HCEC 1CT (cell line): Measurements from ENCODE around the gene DRC1.
"Not testable (repeated sequence)": the region's sequence is repeated elsewhere in the genome, so short reads cannot be mapped to it uniquely, and the experiment has no call there.

ENCODE experiments used
- DNase-seq: peaks from one replicate; pipeline ENCODE4 v3.0.0-alpha.2; 2017

DRC1 gene

DNA sequence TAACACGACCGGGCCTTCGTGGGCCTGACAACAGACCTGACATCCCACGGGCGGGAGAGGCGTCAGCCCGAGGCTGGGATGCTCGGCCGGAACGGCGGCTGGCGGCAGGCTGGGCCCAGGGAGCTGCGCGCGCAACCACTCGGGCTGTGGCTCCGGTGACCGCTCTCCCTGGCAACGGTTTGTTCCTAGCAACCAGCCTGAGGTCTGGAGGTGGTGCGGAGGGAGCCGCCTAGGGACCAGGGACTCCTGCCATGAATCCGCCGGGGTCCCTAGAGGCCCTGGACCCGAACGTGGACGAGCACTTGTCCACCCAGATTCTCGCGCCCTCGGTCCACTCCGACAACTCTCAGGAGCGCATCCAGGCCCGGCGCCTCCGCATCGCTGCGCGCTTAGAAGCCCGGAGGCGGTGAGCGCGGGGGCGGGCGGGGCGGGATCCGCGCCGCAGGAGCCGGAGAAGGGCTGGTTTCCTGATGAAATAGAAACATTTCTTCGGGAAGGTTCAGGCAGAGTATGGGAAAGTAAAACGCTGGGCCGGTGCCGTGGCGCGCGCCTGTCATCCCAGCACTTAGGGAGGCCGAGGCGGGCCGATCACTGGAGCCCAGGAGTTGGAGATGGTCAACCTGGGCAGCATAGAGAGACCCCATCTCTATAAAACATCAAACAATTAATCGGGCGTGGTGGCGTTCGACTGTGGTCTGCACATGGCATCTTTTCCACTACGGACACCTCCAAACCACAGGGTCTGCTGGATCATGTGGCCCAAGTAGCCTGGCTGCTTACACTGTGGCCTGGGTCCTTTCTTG, at the start of gene DRC1:
Gene DRC1 (plus strand): TSS at position 182 of the 803 bp plus-strand sequence. CDS start 70 bp downstream, at position 252.
- peak; percentile 57 for DNase-seq

GRCh38 chr2:26352892-26353291, 48.8 kb upstream of the DRC1 start:
- DNase-seq: peak; percentile 65

GRCh38 chr2:26354469-26354868, 47.3 kb upstream of the DRC1 start:
- not testable (repeated sequence) for DNase-seq

DNA sequence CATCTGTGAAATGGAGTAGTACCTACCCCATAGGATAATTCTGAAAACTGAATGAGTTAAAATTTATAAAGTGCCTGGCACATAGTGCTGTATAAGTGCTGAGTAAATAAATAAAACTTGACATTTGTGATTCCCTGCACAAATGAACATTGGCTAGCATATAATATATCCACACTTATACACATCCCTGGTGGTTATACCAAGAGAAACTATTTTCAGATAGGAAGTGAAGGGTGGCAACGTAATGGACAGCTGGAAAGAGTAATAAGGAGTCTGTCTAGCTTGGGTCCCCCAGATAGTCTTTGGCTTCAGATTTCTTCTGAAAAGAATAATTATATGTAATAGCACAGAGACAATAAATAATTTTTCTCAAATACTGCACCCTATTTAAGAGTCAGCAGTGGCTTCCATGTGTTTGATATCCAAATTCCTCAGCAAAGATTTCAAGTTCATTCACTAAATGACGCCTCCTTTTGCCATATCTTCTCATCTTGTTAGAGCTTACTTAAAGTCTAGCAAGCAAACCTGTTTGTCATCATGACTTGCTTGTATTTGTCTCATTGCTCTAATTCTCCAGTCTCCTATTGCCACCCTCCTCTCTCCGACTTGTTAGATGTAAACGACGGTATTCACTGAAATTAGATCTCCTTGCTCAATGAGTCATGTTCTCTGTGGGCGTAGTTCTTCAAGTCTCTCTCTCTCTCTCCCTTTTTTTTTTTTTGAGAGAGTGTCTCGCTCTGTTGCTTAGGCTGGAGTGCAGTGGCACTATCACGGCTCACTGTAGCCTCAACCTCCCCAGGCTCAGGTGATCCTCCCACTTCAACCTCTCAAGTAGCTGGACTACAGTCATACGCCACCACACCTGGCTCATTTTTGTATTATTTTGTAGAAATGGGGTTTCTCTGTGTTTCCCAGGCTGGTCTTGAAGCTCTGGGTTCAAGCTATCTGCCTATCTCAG, 46.4 kb upstream of the DRC1 start:
- peak; percentile 94 for DNase-seq

GRCh38 chr2:26356111-26356510, 45.6 kb upstream of the DRC1 start:
- DNase-seq: no peak

DNA sequence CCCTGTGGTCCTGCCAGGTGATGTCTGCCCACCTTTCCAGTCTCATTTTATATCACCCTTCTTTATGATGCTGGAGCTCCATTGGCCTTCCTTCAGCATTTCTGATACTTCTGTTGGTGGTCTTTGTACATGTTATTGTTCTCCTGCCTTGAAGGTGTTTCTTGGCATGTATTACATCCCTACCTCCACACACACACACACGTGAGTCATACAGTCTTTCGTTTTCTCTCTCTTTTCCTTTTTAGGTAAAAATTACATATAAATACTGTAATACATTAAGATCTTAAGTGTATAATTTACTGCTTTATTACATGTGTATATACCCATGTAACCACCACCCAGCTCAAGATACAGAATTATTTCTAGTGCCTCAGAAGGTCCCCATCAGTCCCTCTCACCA, 44.9 kb upstream of the DRC1 start:
- DNase-seq: no peak

DNA sequence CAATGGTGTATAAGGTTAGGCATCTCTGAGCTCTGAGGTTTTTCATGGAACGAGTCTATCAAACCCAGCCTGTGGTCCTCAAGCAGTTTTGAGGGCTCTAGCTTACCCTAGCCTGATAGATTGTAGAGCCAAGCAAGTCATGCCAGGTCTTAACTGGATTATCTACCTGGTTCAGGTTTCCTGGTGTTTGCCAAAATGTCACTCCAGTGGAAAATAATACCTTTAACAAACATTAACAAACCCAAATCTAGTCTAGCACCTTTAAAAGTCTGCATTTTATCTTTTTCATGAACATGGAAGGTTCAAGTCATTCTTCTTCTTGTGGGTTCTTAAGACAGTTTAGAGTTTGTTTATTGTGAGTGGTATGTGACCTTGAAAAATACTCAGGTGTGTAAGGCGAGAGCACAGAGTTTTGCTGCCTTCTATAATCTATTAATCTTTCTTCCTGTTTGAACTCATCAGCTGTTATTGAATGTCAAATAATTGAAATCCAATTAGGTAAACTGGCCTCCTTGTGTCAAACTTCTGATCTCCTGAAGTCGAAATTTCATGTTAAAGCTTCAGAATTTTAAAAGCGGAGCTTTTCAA, 41.7 kb upstream of the DRC1 start:
- DNase-seq: no peak

DNA sequence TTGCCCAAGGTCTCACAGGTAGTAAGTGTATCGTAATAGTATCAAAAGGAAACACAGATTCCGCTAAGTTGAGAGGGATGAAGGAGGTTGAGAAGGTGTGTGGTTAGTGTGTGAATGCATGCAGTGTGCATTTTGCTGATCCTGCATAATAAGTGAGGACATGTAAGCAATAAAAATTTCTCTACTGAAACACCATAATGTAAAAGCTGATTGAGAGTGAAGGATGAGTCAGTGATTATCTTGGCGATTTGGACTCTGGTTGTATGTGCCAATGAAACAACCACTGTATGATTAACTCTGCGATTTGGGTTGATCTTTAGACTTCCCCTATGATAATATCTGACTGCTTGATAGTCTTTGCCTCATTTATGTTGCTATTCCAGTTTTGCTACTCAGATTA, 38.4 kb upstream of the DRC1 start:
- DNase-seq: peak; percentile 7

- DNase-seq: no peak
These were observed 37.8 kb upstream of the DRC1 start for GRCh38 chr2:26363958-26364357.

DNA sequence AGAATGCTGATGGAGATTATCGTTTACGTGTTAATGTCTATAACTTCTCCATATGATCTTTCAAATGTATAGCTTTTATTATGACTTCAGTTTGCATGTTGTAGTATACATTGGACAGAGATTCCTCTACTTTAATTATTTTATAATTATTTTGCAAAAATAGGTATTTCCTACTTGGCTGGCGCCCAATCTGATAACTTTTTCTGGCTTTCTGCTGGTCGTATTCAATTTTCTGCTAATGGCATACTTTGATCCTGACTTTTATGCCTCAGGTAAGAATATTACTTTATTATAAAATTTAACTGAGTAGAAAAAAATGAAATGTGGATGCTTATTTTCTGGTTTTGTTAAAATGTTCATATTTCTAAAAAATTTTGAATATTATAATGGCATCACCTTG, 37.1 kb upstream of the DRC1 start:
- no peak for DNase-seq

DNA sequence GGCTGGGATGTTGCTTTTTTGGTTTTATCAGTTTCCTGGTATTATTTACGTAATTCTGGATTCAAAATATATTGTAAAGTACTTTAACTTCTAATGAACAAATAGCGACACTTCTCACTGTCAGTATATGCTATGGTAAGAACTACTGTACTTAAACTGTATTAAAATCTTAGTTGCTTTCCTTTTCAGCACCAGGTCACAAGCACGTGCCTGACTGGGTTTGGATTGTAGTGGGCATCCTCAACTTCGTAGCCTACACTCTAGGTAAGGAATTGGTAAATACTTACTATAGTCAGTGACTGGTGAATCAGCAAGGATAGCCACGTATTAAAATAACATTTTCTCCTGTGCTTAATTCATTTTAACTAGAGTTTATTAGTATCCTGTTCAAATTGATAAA, 34.8 kb upstream of the DRC1 start:
- no peak for DNase-seq

- not testable (repeated sequence) for DNase-seq
These were observed 32.1 kb upstream of the DRC1 start for GRCh38 chr2:26369664-26370063.

DNA sequence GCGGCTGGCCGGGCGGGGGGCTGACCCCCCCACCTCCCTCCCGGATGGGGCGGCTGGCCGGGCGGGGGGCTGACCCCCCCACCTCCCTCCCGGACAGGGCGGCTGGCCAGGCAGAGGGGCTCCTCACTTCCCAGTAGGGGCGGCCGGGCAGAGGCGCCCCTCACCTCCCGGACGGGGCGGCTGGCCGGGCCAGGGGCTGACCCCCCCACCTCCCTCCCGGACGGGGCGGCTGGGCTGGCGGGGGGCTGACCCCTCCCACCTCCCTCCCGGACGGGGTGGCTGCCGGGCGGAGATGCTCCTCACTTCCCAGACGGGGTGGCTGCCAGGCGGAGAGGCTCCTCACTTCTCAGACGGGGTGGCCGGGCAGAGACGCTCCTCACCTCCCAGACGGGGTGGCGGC, 30.8 kb upstream of the DRC1 start:
- DNase-seq: not testable (repeated sequence)

- no peak for DNase-seq
These were observed 24.9 kb upstream of the DRC1 start for GRCh38 chr2:26376799-26377198.

DNA sequence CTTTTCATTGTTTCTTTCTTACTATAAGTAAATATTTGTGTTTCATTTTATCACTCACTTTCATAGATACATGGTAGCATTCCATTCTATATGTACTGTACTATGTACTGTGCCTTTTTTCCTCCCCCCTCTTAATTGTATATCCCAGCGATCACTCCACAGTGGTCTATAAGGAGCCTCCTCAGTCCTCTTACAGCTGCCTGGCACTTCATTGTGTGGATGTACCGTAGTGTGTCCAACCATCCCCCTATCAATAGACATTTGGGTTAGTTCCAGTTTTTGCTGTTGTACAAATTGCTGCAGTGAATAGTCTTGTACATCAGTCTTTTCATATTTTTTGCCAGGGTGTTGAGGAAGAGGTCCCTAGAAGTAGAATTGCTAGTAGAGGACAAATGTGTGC, 21.4 kb upstream of the DRC1 start:
- no peak for DNase-seq

DNA sequence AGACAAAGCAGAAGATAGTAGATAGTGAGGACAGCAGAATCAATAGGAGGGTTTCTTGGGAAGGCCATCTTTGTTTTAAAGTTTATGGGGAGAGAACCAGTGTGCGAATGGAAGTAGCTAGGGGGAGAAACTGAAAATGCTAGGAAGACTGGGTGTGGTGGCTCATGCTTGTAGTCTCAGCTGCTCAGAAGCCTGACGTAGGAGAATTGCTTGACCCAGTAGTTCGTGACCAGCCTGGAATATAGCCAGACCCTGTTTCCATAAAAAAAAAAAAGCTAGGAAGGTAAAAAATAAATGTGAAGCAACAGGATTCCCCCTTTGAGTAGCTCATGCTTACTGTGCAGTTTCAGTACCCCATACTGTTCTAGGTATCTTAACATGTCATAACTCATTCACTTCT, 19.2 kb upstream of the DRC1 start:
- no peak for DNase-seq

DNA sequence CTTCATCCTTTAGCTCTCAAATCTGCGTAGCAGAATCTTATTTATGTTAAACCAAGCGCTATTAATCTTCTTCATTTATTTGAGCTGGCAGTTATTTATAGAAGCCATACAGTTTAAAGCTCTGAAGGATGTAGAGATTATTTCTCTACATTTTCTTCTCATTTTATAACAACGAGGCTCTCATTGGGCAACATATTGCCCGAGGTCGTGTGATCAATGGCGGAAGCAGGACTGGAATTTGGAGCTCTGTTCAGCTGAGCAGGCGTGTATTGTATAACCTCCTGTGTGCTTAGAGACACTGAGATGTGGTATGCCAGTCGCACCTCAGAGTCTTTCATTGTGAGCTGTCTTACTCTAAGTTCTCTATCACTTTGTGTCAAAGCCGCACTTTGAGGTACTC, 17.5 kb upstream of the DRC1 start:
- no peak for DNase-seq

DNA sequence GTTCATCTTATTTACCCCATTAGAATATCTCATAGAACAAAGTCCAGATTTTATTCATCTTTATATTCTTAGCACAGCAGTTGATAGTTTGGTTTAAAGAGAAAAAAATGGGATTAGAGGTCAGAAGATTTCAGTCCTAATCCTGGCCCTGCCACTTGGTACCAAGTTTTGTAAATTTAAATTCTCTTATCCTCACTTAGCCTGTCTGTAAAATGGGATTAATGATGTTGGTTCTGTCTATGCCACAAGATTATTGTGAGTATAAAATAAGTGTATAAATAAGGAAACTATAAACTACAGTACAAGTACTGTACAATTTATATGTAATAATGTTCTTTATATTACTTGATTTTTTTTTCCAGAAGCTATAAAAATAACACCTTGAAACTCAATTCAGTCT, 17.1 kb upstream of the DRC1 start:
- no peak for DNase-seq

DNA sequence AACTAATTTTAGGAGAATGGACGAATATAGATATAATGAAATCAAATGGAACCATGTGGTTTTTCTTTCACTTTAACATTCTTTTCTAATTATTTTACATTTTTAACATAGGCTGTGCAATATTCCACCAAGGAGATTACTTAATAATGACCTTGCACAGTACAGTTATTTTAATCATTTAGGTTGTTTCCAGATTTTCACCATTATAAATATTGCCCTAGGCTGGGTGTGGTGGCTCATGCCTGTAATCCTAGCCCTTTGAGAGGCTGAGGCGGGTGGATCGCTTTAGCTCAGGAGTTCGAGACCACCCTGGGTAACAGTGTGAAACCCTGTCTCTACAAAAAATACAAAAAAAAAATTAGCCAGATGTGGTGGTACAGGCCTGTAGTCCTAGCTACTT, 14.5 kb upstream of the DRC1 start:
- DNase-seq: no peak

DNA sequence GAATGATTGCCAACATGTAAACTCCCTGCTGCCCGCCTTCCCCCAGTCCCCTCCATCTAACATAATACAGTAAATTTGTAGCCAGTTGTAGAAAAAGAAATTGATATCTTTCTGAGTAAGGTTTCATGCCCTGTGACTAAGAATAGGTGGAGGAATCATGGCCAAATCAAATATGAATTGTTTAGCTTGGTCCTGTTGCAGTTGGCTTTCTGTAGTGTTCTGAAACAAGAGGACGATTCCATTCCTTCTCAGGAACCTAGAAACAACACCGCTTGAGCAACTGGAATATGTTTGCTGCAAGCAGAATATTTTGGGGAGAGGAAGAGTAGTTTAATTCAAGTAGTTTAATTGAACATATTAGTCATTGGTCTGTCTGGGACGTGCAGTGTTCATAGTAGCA, 7.0 kb upstream of the DRC1 start:
- no peak for DNase-seq

GRCh38 chr2:26395394-26395793, 6.3 kb upstream of the DRC1 start:
- DNase-seq: no peak

DNA sequence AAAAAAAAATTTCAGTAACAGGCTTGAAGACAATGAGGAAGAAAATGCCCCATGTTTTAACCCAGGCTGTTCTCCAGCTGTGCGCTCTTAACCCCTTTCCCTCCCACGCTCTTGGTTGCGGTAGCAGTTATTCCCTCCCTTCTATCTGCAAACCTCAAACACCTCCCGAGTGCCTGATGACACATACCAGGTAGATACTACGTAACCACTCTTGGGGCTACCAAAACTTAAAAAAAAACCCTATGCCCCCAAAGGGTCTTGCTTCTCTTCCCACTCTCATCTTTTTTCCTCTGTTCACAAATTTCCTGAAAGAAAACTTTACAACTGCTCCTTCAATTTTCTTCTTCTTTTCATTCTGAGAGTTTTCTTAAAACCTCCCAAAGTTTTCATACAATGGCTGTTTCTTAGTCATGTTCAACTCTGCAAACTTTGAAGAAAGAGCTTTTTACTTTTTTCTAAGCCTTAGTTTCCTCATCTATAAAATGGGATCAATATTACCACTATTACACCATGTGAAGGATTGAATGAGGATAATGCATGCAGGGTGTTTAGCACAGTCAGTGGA, 4.9 kb upstream of the DRC1 start:
- DNase-seq: no peak

DNA sequence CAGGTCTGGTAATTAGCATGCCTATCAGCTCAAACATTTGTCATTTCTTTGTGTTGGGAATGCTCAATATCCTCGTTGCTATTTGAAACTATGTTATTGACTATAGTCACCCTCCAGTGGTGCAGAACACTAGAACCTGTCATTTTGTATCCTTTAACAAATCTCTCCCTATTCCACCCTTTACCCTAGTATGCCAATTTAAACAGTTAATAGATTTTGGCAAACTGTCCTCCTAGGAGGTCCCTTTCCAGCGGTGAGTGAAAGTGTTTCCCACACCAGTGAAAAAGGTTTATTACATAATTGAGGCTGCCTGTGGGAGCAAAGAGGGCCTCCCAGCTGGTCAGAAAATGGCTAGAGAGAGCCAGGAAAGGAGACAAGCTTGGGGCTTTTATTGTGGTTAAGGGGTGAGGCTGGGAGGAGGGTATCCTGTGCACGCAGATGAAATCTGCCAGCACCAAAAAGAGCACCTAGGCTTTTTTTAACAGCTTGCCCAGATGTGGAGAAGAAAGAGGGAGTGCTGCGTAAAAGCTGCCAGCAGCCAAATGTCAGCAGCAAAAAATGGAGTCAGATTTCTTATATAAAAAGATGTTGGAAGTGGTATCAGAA, 1.8 kb upstream of the DRC1 start:
- DNase-seq: no peak
